ENCODE measurements around the gene DOK7. TPM values are rescaled to one million over a fixed set of nuclear protein-coding genes. Genes with fewer than 3 reads are reported as not detected.
"Not testable (repeated sequence)": the region's sequence is repeated elsewhere in the genome, so short reads cannot be mapped to it uniquely, and the experiment has no call there.

DOK7 gene
- total RNA-seq, 6 experiments from 2014 or later: 0.73 to 2.4 (median 1.5) TPM

GRCh38 chr4:3505231-3505630 is 42.1 kb downstream of the DOK7 start:
- peaks cover 0 to 30% (median 6%) of the 10 kb centered on the region in 4 donors for H3K36me3 ChIP-seq
- H3K4me1 ChIP-seq: no peaks in the 10 kb centered on the region
- no peak overlapping the region for H3K27ac ChIP-seq
- no peak for ATAC-seq
- no peak for DNase-seq
- H3K4me3 ChIP-seq: no peak overlapping the region
- H3K9me3 ChIP-seq: no peaks in the 10 kb centered on the region
- no peak for TF ChIP-seq CTCF (IDR thresholded peaks at IDR 0.05)
- intact Hi-C loops (cut with DNase I): no loop called here
- no peaks in the 10 kb centered on the region for H3K27me3 ChIP-seq
- no CpG with 5 or more reads among the region's 16 CpGs for WGBS (ENCODE audit: insufficient coverage, low coverage, low lambda C conversion rate, missing lambda C conversion rate)

- WGBS (ENCODE audit: insufficient coverage, low coverage, low lambda C conversion rate, missing lambda C conversion rate): 71% methylated on average over 5 of the region's 10 CpGs
- TF ChIP-seq CTCF (IDR thresholded peaks at IDR 0.05): no peak
- no peak for TF ChIP-seq POLR2A (IDR thresholded peaks at IDR 0.05)
- H3K9me3 ChIP-seq: no peaks in the 10 kb centered on the region
- no peak for ATAC-seq
- no peaks in the 10 kb centered on the region for H3K27me3 ChIP-seq
- no peaks in the 10 kb centered on the region for H3K4me1 ChIP-seq
- H3K36me3 ChIP-seq: peaks cover 0 to 37% (median 6%) of the 10 kb centered on the region in 4 donors
- no peak for DNase-seq
- no peak overlapping the region for H3K27ac ChIP-seq
- intact Hi-C loops (cut with DNase I): no loop called here
- no peak overlapping the region for H3K4me3 ChIP-seq
Measured at GRCh38 chr4:3508542-3508941, 45.4 kb downstream of the DOK7 start.

GRCh38 chr4:3510481-3510880 is 47.4 kb downstream of the DOK7 start:
- intact Hi-C loops (cut with DNase I): no loop called here

GRCh38 chr4:3511187-3511586 is 48.1 kb downstream of the DOK7 start:
- no peak for TF ChIP-seq CTCF (IDR thresholded peaks at IDR 0.05)
- TF ChIP-seq POLR2A (IDR thresholded peaks at IDR 0.05): no peak
- 100% methylated on average over 3 of the region's 6 CpGs for WGBS (ENCODE audit: insufficient coverage, low coverage, low lambda C conversion rate, missing lambda C conversion rate)
- intact Hi-C loops (cut with DNase I): no loop called here

More at GRCh38 chr4:3510481-3510880, 47.4 kb downstream of the DOK7 start:
- Histone ChIP-seq H3K36me3 (peaks cover 0 to 45% (median 9%) of the 10 kb centered on the region in 4 donors), H3K27ac (no peak overlapping the region), H3K27me3 (no peaks in the 10 kb centered on the region), H3K4me3 (no peak overlapping the region), H3K9me3 (no peaks in the 10 kb centered on the region), H3K4me1 (no peaks in the 10 kb centered on the region)
- TF ChIP-seq CTCF (IDR thresholded peaks at IDR 0.05) (no peak), POLR2A (IDR thresholded peaks at IDR 0.05) (no peak)
- 99% methylated on average over 14 of the region's 16 CpGs for WGBS (ENCODE audit: insufficient coverage, low coverage, low lambda C conversion rate, missing lambda C conversion rate)
- DNase-seq (no peak), ATAC-seq (no peak)

GRCh38 chr4:3511601-3512000 is 48.5 kb downstream of the DOK7 start:
- H3K4me1 ChIP-seq; ATAC-seq; intact Hi-C loops (cut with DNase I); H3K9me3 ChIP-seq; H3K4me3 ChIP-seq; DNase-seq; H3K27ac ChIP-seq; H3K27me3 ChIP-seq: not testable (repeated sequence)
- WGBS (ENCODE audit: insufficient coverage, low coverage, low lambda C conversion rate, missing lambda C conversion rate): 100% methylated on average over 1 of the region's 27 CpGs
- peaks cover 0 to 53% (median 11%) of the 10 kb centered on the region in 4 donors for H3K36me3 ChIP-seq

More at GRCh38 chr4:3511187-3511586, 48.1 kb downstream of the DOK7 start:
- Histone ChIP-seq H3K4me1 (no peaks in the 10 kb centered on the region), H3K9me3 (no peaks in the 10 kb centered on the region), H3K27ac (no peak overlapping the region), H3K27me3 (no peaks in the 10 kb centered on the region), H3K36me3 (peaks cover 0 to 51% (median 8%) of the 10 kb centered on the region in 4 donors), H3K4me3 (no peak overlapping the region)
- no peak for ATAC-seq
- no peak for DNase-seq
